SK-N-SH (cell line): ENCODE measurements around the gene BICC1. TPM values are rescaled to one million over a fixed set of nuclear protein-coding genes. Genes with fewer than 3 reads are reported as not detected.

ENCODE experiments used
- CTCF ChIA-PET: fragments of 300-600, 350-600 bp; formaldehyde crosslinking; extraction: SDS; loops from one replicate; lab custom pipeline; 2021; lab: Yijun Ruan, JAX
- POLR2A ChIA-PET: fragments of 350-600 bp; sonication (Branson Sonifier 250); formaldehyde crosslinking; extraction: SDS; loops from one replicate; lab custom pipeline; 2020; ENCODE audit warnings: antibody characterized with exemption, inconsistent platforms; lab: Yijun Ruan, JAX
- DNase-seq: peaks from one replicate; pipeline ENCODE4 v3.0.0; 2012
- H2AFZ ChIP-seq: fragments of 200-600 bp; sonication (generic); 2 replicates; pipeline ENCODE4 v1.8.1; 2016; ENCODE audit warnings: antibody characterized with exemption, mild to moderate bottlenecking, low read depth
- H3F3A ChIP-seq: fragments of 200-600 bp; sonication (generic); replicated peaks from 2 replicates; pipeline ENCODE3; 2016; ENCODE audit warnings: antibody characterized with exemption, mild to moderate bottlenecking; ENCODE audit not compliant: insufficient read depth
- H3K27ac ChIP-seq, 2 experiments: fragments of 200-500 bp in 1 of 2; fragments of 200-600 bp in 1 of 2; sonication (Bioruptor generic) in 1 of 2; sonication (generic), shearing (Covaris generic) in 1 of 2; 2 replicates each; pipeline versions ENCODE4 v1.5.1 to v1.6.1; 2014 to 2016; ENCODE audit warnings: low read depth in 2 of 2, inconsistent platforms in 1 of 2, low read length in 1 of 2, mild to moderate bottlenecking in 1 of 2, mixed read lengths in 1 of 2
- H3K27me3 ChIP-seq: fragments of 200-600 bp; sonication (generic), shearing (Covaris generic); 2 replicates; pipeline ENCODE4 v1.6.1; 2016; ENCODE audit warnings: mixed run types; ENCODE audit not compliant: insufficient read depth
- H3K36me3 ChIP-seq, 2 experiments: fragments of 200-500 bp in 1 of 2; fragments of 200-600 bp in 1 of 2; sonication (Bioruptor generic) in 1 of 2; sonication (generic) in 1 of 2; replicated peaks in 1 of 2; 2 replicates each; pipeline versions ENCODE3 to v1.5.1; 2014 to 2016; ENCODE audit warnings: low read length in 1 of 2, mild to moderate bottlenecking in 1 of 2; ENCODE audit not compliant: insufficient read depth in 2 of 2, control insufficient read depth in 1 of 2
- H3K4me1 ChIP-seq, 2 experiments: fragments of 200-500 bp in 1 of 2; fragments of 200-600 bp in 1 of 2; sonication (Bioruptor generic) in 1 of 2; sonication (generic), shearing (Covaris generic) in 1 of 2; 2 replicates each; pipeline versions ENCODE4 v1.5.1 to v1.6.1; 2014 to 2016; ENCODE audit warnings: low read depth in 1 of 2, low read length in 1 of 2, mixed run types in 1 of 2; ENCODE audit not compliant: insufficient read depth in 2 of 2, control insufficient read depth in 1 of 2
- H3K4me2 ChIP-seq: fragments of 200-600 bp; sonication (generic), shearing (Covaris generic); 2 replicates; pipeline ENCODE4 v1.6.1; 2017; ENCODE audit warnings: mixed run types
- H3K4me3 ChIP-seq, 2 experiments: fragments of 200-500 bp in 1 of 2; fragments of 200-600 bp in 1 of 2; sonication (Bioruptor generic) in 1 of 2; sonication (generic), shearing (Covaris generic) in 1 of 2; 2 replicates each; pipeline versions ENCODE4 v1.5.1 to v1.8.1; 2014 to 2016; ENCODE audit warnings: low read depth in 2 of 2, inconsistent platforms in 1 of 2, low read length in 1 of 2, mild to moderate bottlenecking in 1 of 2, mixed read lengths in 1 of 2, moderate library complexity in 1 of 2
- H3K79me2 ChIP-seq: fragments of 200-600 bp; sonication (generic); 2 replicates; pipeline ENCODE4 v1.8.1; 2017; ENCODE audit warnings: mild to moderate bottlenecking; ENCODE audit not compliant: insufficient read depth
- H3K9ac ChIP-seq: fragments of 200-600 bp; sonication (generic); 2 replicates; pipeline ENCODE4 v1.6.1; 2017; ENCODE audit warnings: mixed run types
- H3K9me2 ChIP-seq: fragments of 200-600 bp; sonication (generic); 2 replicates; pipeline ENCODE4 v1.6.1; 2017; ENCODE audit warnings: mixed run types
- H3K9me3 ChIP-seq: fragments of 200-600 bp; sonication (generic); 2 replicates; pipeline ENCODE4 v1.6.1; 2017; ENCODE audit warnings: mixed run types, mild to moderate bottlenecking, moderate library complexity
- H4K20me1 ChIP-seq: fragments of 200-600 bp; sonication (generic); 2 replicates; pipeline ENCODE4 v1.6.1; 2017; ENCODE audit warnings: mild to moderate bottlenecking, mixed run types; ENCODE audit not compliant: insufficient read depth
- CHD2 ChIP-seq: fragments of 150-350 bp; IDR thresholded peaks from 2 replicates; pipeline ENCODE4 v1.6.1; 2018; ENCODE audit warnings: low read length; ENCODE audit not compliant: partially characterized antibody
- EP300 ChIP-seq, 2 experiments: IDR thresholded peaks; 2 replicates each; pipeline versions ENCODE4 v1.4.0 to v1.6.1; 2012; ENCODE audit warnings: borderline replicate concordance in 1 of 2, low read depth in 1 of 2, low read length in 1 of 2
- EZH2phosphoT487 ChIP-seq: fragments of 200-600 bp; sonication (generic); IDR thresholded peaks from 2 replicates; pipeline ENCODE4 v1.6.1; 2017; ENCODE audit warnings: low read depth, mixed run types, mild to moderate bottlenecking, antibody characterized with exemption, moderate library complexity, borderline replicate concordance
- FOSL2 ChIP-seq: IDR thresholded peaks from 2 replicates; pipeline ENCODE4 v1.4.0; 2012; ENCODE audit warnings: low read depth, mild to moderate bottlenecking, moderate library complexity, borderline replicate concordance
- FOXM1 ChIP-seq: IDR thresholded peaks from 2 replicates; pipeline ENCODE4 v1.4.0; 2012; ENCODE audit warnings: low read depth, mild to moderate bottlenecking
- GABPA ChIP-seq: IDR thresholded peaks from 2 replicates; pipeline ENCODE4 v1.4.0; 2012; ENCODE audit warnings: low read depth, mild to moderate bottlenecking
- MEF2A ChIP-seq: IDR thresholded peaks from 2 replicates; pipeline ENCODE4 v1.4.0; 2012; ENCODE audit warnings: low read depth, borderline replicate concordance
- POLR2AphosphoS5 ChIP-seq: IDR thresholded peaks from 2 replicates; pipeline ENCODE4 v1.6.1; 2012; ENCODE audit warnings: low read depth, low read length
- RCOR1 ChIP-seq: fragments of 150-350 bp; IDR thresholded peaks from 2 replicates; pipeline ENCODE4 v1.6.1; 2017; ENCODE audit warnings: antibody characterized with exemption, low read length
- RFX5 ChIP-seq: IDR thresholded peaks from 2 replicates; pipeline ENCODE4 v1.6.1; 2012; ENCODE audit warnings: mild to moderate bottlenecking, improper control_type of control experiment, low read length
- RXRA ChIP-seq: IDR thresholded peaks from 2 replicates; pipeline ENCODE4 v1.4.0; 2012; ENCODE audit warnings: low read depth, mild to moderate bottlenecking, borderline replicate concordance
- SIN3A ChIP-seq: IDR thresholded peaks from 2 replicates; pipeline ENCODE4 v1.6.1; 2012; ENCODE audit warnings: low read depth, mild to moderate bottlenecking, low read length, moderate library complexity, borderline replicate concordance
- YY1 ChIP-seq: IDR thresholded peaks from 2 replicates; pipeline ENCODE4 v1.4.0; 2012; ENCODE audit warnings: low read depth, mild to moderate bottlenecking
- WGBS: methylation state at CpG from one replicate; pipeline ENCODE4 v1.1.6; 2017; ENCODE audit warnings: low lambda C conversion rate; 5-methylcytosine and 5-hydroxymethylcytosine counted together
- polyA plus RNA-seq, 3 experiments: library from polyadenylated mRNA; depleted of rRNA; stranded (reverse); fragments of >200 nt; gene quantifications; 2 replicates each; pipeline ENCODE4 v1.2.3, GENCODE V29; 2012
- TF ChIP-seq, protein P1 (sequence below): IDR thresholded peaks from 2 replicates; pipeline ENCODE4 v1.4.0; 2012; ENCODE audit warnings: low read depth, borderline replicate concordance
- TF ChIP-seq, protein P2 (sequence below): fragments of 200-600 bp; sonication (generic); IDR thresholded peaks from 2 replicates; pipeline ENCODE4 v1.6.1; 2017; ENCODE audit warnings: antibody characterized with exemption, mild to moderate bottlenecking, moderate library complexity
- TF ChIP-seq, protein P3 (sequence below): fragments of 150-350 bp; IDR thresholded peaks from 2 replicates; pipeline ENCODE4 v1.6.1; 2016; ENCODE audit warnings: mild to moderate bottlenecking, low read depth, low read length
- TF ChIP-seq, protein P4 (sequence below): IDR thresholded peaks from 2 replicates; pipeline ENCODE4 v1.4.0; 2012; ENCODE audit warnings: low read depth, borderline replicate concordance

Gene BICC1
- polyA plus RNA-seq, 1 of the 3 experiments (the other 2 are of a cell fraction): 1.5 TPM

DNA sequence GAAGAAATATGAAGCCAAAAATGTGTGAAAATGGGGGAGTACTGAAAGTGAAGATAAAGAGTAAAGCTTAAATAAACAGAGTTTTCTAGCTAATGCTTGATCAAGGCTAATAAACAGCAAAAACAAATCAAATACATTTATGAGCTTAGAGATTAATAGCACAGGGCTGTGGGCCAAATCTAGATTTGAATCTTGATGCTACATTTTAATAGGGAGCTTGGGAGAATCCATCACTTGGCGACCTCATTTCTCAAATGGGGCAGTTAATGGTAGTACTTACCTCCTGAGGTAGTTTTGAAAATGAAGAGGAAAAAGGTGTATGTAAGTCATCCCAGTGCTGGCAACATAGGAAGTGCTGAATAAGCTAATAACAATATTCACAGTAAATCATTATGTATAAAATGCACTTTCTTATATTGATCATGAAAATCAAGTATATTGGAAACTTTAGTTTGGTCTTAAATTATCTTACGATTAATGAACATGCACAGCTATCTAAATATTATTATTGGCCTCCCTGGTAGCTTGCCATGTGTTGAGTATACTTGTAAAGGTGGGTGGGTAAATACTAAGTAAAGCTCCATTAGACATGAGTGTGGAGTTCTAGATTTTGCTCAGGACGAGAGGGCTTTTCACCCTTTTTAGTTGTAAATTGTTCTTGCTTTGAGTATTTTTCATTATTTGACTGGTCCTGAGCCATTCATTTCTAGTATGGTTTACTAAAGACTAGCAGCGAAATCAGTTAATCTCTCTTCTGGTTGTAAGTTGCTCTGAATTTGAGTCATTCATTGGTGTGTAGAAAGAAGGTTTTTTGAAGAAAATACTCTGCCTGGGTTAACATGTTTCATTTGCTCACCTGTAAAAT, 5.1 kb downstream of the BICC1 start:
- no peaks in the 10 kb centered on the region for H3K36me3 ChIP-seq
- DNase-seq: no peak
- POLR2A ChIA-PET: no interaction called here
- H3K4me1 ChIP-seq: peaks cover 0 to 5% of the 10 kb centered on the region in 2 experiments; a peak in 2 of 4 replicates
- H4K20me1 ChIP-seq: no peaks in the 10 kb centered on the region
- H3K9me3 ChIP-seq: no peaks in the 10 kb centered on the region
- no peak overlapping the region for H2AFZ ChIP-seq
- peaks cover 39% of the 10 kb centered on the region for H3K79me2 ChIP-seq
- H3K9me2 ChIP-seq: no peaks in the 10 kb centered on the region
- no peaks in the 10 kb centered on the region for H3K27me3 ChIP-seq
- H3K9ac ChIP-seq: no peak overlapping the region
- H3K27ac ChIP-seq: no peak overlapping the region
- WGBS: 76% methylated on average over 4 of the region's 4 CpGs
- CTCF ChIA-PET: interaction anchor here (0.8 to 1.7 kb wide), 4 partner anchors 12 to 149 kb away, joined by 3 to 5 read pairs (median 3); no protein-coding TSS in a partner anchor
- TF ChIP-seq, protein P1, sequence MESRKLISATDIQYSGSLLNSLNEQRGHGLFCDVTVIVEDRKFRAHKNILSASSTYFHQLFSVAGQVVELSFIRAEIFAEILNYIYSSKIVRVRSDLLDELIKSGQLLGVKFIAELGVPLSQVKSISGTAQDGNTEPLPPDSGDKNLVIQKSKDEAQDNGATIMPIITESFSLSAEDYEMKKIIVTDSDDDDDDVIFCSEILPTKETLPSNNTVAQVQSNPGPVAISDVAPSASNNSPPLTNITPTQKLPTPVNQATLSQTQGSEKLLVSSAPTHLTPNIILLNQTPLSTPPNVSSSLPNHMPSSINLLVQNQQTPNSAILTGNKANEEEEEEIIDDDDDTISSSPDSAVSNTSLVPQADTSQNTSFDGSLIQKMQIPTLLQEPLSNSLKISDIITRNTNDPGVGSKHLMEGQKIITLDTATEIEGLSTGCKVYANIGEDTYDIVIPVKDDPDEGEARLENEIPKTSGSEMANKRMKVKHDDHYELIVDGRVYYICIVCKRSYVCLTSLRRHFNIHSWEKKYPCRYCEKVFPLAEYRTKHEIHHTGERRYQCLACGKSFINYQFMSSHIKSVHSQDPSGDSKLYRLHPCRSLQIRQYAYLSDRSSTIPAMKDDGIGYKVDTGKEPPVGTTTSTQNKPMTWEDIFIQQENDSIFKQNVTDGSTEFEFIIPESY: no peak
- TF ChIP-seq FOXM1: no peak
- TF ChIP-seq, protein P2, sequence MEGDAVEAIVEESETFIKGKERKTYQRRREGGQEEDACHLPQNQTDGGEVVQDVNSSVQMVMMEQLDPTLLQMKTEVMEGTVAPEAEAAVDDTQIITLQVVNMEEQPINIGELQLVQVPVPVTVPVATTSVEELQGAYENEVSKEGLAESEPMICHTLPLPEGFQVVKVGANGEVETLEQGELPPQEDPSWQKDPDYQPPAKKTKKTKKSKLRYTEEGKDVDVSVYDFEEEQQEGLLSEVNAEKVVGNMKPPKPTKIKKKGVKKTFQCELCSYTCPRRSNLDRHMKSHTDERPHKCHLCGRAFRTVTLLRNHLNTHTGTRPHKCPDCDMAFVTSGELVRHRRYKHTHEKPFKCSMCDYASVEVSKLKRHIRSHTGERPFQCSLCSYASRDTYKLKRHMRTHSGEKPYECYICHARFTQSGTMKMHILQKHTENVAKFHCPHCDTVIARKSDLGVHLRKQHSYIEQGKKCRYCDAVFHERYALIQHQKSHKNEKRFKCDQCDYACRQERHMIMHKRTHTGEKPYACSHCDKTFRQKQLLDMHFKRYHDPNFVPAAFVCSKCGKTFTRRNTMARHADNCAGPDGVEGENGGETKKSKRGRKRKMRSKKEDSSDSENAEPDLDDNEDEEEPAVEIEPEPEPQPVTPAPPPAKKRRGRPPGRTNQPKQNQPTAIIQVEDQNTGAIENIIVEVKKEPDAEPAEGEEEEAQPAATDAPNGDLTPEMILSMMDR: no peak
- no peak for TF ChIP-seq POLR2AphosphoS5
- no peak for TF ChIP-seq EZH2phosphoT487
- no peak for TF ChIP-seq RXRA
- TF ChIP-seq FOSL2: no peak
- TF ChIP-seq EP300 (IDR thresholded peaks at IDR 0.05; ENCODE audit: borderline replicate concordance in 1 of 2, low read depth in 1 of 2, low read length in 1 of 2): no peak
- TF ChIP-seq RFX5: no peak
- TF ChIP-seq YY1: no peak
- no peak for TF ChIP-seq SIN3A
- TF ChIP-seq, protein P3, sequence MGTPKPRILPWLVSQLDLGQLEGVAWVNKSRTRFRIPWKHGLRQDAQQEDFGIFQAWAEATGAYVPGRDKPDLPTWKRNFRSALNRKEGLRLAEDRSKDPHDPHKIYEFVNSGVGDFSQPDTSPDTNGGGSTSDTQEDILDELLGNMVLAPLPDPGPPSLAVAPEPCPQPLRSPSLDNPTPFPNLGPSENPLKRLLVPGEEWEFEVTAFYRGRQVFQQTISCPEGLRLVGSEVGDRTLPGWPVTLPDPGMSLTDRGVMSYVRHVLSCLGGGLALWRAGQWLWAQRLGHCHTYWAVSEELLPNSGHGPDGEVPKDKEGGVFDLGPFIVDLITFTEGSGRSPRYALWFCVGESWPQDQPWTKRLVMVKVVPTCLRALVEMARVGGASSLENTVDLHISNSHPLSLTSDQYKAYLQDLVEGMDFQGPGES: no peak
- no peak for TF ChIP-seq RCOR1
- no peak for TF ChIP-seq MEF2A
- TF ChIP-seq, protein P4, sequence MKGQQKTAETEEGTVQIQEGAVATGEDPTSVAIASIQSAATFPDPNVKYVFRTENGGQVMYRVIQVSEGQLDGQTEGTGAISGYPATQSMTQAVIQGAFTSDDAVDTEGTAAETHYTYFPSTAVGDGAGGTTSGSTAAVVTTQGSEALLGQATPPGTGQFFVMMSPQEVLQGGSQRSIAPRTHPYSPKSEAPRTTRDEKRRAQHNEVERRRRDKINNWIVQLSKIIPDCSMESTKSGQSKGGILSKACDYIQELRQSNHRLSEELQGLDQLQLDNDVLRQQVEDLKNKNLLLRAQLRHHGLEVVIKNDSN: no peak
- no peak for TF ChIP-seq GABPA
- TF ChIP-seq CHD2: no peak
- no peaks in the 10 kb centered on the region for H3F3A ChIP-seq
- H3K4me2 ChIP-seq: no peak overlapping the region
- H3K4me3 ChIP-seq: no peak overlapping the region
